Measurements from ENCODE around the gene TSPAN31. TPM values are rescaled to one million over a fixed set of nuclear protein-coding genes. Genes with fewer than 3 reads are reported as not detected.

TSPAN31 gene
- polyA plus RNA-seq, 6 donors from 2014 or later: 48.3 to 82.1 (median 57.7) TPM

- Mint-ChIP-seq H3K9me3 (peaks cover 0 to 3% (median 0%) of the 10 kb centered on the region in 7 donors), H3K27me3 (no peaks in the 10 kb centered on the region), H3K27ac (peak overlapping the region; percentile 20 to 90 (median 60)), H3K4me3 (peak overlapping the region in 1 of 8 donors; percentile 79), H3K4me1 (peaks cover 22 to 29% (median 22%) of the 10 kb centered on the region in 3 donors), H3K36me3 (peaks cover 9 to 37% of the 10 kb centered on the region in 2 donors)
- DNase-seq (no peak), ATAC-seq (ENCODE audit: low read depth in 2 of 2) (peak; percentile 41 to 47)
Observed at GRCh38 chr12:57724936-57725740, 19.7 kb upstream of the TSPAN31 start.

GRCh38 chr12:57725851-57726150 is 19.0 kb upstream of the TSPAN31 start:
- H3K9me3 Mint-ChIP-seq: peaks cover 0 to 3% (median 0%) of the 10 kb centered on the region in 7 donors
- peaks cover 9 to 35% of the 10 kb centered on the region in 2 donors for H3K36me3 Mint-ChIP-seq
- H3K4me1 Mint-ChIP-seq: peaks cover 22 to 29% (median 22%) of the 10 kb centered on the region in 3 donors
- no peaks in the 10 kb centered on the region for H3K27me3 Mint-ChIP-seq
- ATAC-seq (ENCODE audit: low read depth in 2 of 2) (no peak), DNase-seq (no peak)
- H3K27ac Mint-ChIP-seq: peak overlapping the region in 1 of 6 donors; percentile 94
- H3K4me3 Mint-ChIP-seq: peak overlapping the region in 2 of 8 donors; percentile 75 to 76

GRCh38 chr12:57726151-57726883 is 18.5 kb upstream of the TSPAN31 start:
- ATAC-seq (ENCODE audit: low read depth in 2 of 2): peak in 1 of 2 donors; percentile 35
- Mint-ChIP-seq H3K27me3 (no peaks in the 10 kb centered on the region), H3K4me1 (peaks cover 22 to 29% (median 22%) of the 10 kb centered on the region in 3 donors)

GRCh38 chr12:57726884-57727757 is 17.7 kb upstream of the TSPAN31 start:
- ATAC-seq (ENCODE audit: low read depth in 2 of 2): no peak
- DNase-seq: no peak
- H3K27ac Mint-ChIP-seq: no peak overlapping the region
- H3K4me3 Mint-ChIP-seq: no peak overlapping the region
- no peaks in the 10 kb centered on the region for H3K27me3 Mint-ChIP-seq
- peaks cover 22 to 29% (median 22%) of the 10 kb centered on the region in 3 donors for H3K4me1 Mint-ChIP-seq
- peaks cover 17 to 38% of the 10 kb centered on the region in 2 donors for H3K36me3 Mint-ChIP-seq
- peaks cover 0 to 3% (median 0%) of the 10 kb centered on the region in 7 donors for H3K9me3 Mint-ChIP-seq

More at GRCh38 chr12:57726151-57726883, 18.5 kb upstream of the TSPAN31 start:
- no peak overlapping the region for H3K27ac Mint-ChIP-seq
- peaks cover 0 to 3% (median 0%) of the 10 kb centered on the region in 7 donors for H3K9me3 Mint-ChIP-seq
- H3K4me3 Mint-ChIP-seq: peak overlapping the region in 4 of 8 donors; percentile 66 to 76 (median 72)
- H3K36me3 Mint-ChIP-seq: peaks cover 12 to 39% of the 10 kb centered on the region in 2 donors
- no peak for DNase-seq

GRCh38 chr12:57727758-57728395 is 17.0 kb upstream of the TSPAN31 start:
- Mint-ChIP-seq H3K4me1 (peaks cover 19 to 29% (median 22%) of the 10 kb centered on the region in 3 donors), H3K4me3 (no peak overlapping the region), H3K9me3 (peaks cover 0 to 3% (median 0%) of the 10 kb centered on the region in 7 donors), H3K27me3 (no peaks in the 10 kb centered on the region), H3K36me3 (peaks cover 20 to 45% of the 10 kb centered on the region in 2 donors), H3K27ac (peak overlapping the region in 1 of 6 donors; percentile 14)
- ATAC-seq (ENCODE audit: low read depth in 2 of 2) (no peak), DNase-seq (no peak)

GRCh38 chr12:57729321-57729844 is 15.5 kb upstream of the TSPAN31 start:
- DNase-seq (no peak), ATAC-seq (ENCODE audit: low read depth in 2 of 2) (no peak)
- peaks cover 0 to 3% (median 0%) of the 10 kb centered on the region in 7 donors for H3K9me3 Mint-ChIP-seq
- no peaks in the 10 kb centered on the region for H3K27me3 Mint-ChIP-seq
- H3K4me3 Mint-ChIP-seq: no peak overlapping the region
- H3K4me1 Mint-ChIP-seq: peaks cover 15 to 22% (median 18%) of the 10 kb centered on the region in 3 donors
- H3K36me3 Mint-ChIP-seq: peaks cover 25 to 55% of the 10 kb centered on the region in 2 donors
- H3K27ac Mint-ChIP-seq: peak overlapping the region in 1 of 6 donors; percentile 42

GRCh38 chr12:57730336-57731067 is 14.3 kb upstream of the TSPAN31 start:
- no peak for DNase-seq
- H3K36me3 Mint-ChIP-seq: peaks cover 32 to 62% of the 10 kb centered on the region in 2 donors
- H3K4me3 Mint-ChIP-seq: no peak overlapping the region
- no peaks in the 10 kb centered on the region for H3K27me3 Mint-ChIP-seq
- peaks cover 0 to 3% (median 0%) of the 10 kb centered on the region in 7 donors for H3K9me3 Mint-ChIP-seq
- peaks cover 8 to 20% (median 8%) of the 10 kb centered on the region in 3 donors for H3K4me1 Mint-ChIP-seq
- H3K27ac Mint-ChIP-seq: no peak overlapping the region
- ATAC-seq (ENCODE audit: low read depth in 2 of 2): no peak

GRCh38 chr12:57731411-57732080 is 13.3 kb upstream of the TSPAN31 start:
- Mint-ChIP-seq H3K9me3 (no peaks in the 10 kb centered on the region), H3K4me3 (no peak overlapping the region), H3K4me1 (peaks cover 2 to 15% (median 10%) of the 10 kb centered on the region in 3 donors), H3K27ac (peak overlapping the region in 2 of 6 donors; percentile 9 to 16), H3K36me3 (peaks cover 32 to 54% of the 10 kb centered on the region in 2 donors), H3K27me3 (no peaks in the 10 kb centered on the region)
- DNase-seq: no peak
- no peak for ATAC-seq (ENCODE audit: low read depth in 2 of 2)

- no peaks in the 10 kb centered on the region for H3K27me3 Mint-ChIP-seq
- no peaks in the 10 kb centered on the region for H3K9me3 Mint-ChIP-seq
- no peak overlapping the region for H3K4me3 Mint-ChIP-seq
- peak overlapping the region in 2 of 6 donors; percentile 22 to 54 for H3K27ac Mint-ChIP-seq
- ATAC-seq (ENCODE audit: low read depth in 2 of 2) (no peak), DNase-seq (no peak)
- H3K4me1 Mint-ChIP-seq: peaks cover 9 to 17% (median 10%) of the 10 kb centered on the region in 3 donors
- peaks cover 32 to 54% of the 10 kb centered on the region in 2 donors for H3K36me3 Mint-ChIP-seq
Observed at GRCh38 chr12:57732270-57732669, 12.6 kb upstream of the TSPAN31 start.

- ATAC-seq (ENCODE audit: low read depth in 2 of 2) (no peak), DNase-seq (no peak)
- Mint-ChIP-seq H3K27me3 (no peaks in the 10 kb centered on the region), H3K4me3 (no peak overlapping the region), H3K27ac (no peak overlapping the region), H3K9me3 (no peaks in the 10 kb centered on the region), H3K4me1 (peaks cover 9 to 17% (median 10%) of the 10 kb centered on the region in 3 donors), H3K36me3 (peaks cover 29 to 49% of the 10 kb centered on the region in 2 donors)
Observed at GRCh38 chr12:57732726-57733593, 11.9 kb upstream of the TSPAN31 start.

- Mint-ChIP-seq H3K4me3 (no peak overlapping the region), H3K36me3 (peaks cover 23 to 41% of the 10 kb centered on the region in 2 donors)
Observed at GRCh38 chr12:57733928-57734327, 10.9 kb upstream of the TSPAN31 start.

More at GRCh38 chr12:57733928-57734327, 10.9 kb upstream of the TSPAN31 start:
- peaks cover 8 to 14% (median 9%) of the 10 kb centered on the region in 3 donors for H3K4me1 Mint-ChIP-seq
- ATAC-seq (ENCODE audit: low read depth in 2 of 2) (no peak), DNase-seq (no peak)
- no peaks in the 10 kb centered on the region for H3K27me3 Mint-ChIP-seq
- H3K27ac Mint-ChIP-seq: no peak overlapping the region
- H3K9me3 Mint-ChIP-seq: no peaks in the 10 kb centered on the region

Measured in naive B cell (primary cell).